GM21528 (cell line): ENCODE measurements around the gene METRN.
"Not testable (repeated sequence)": the region's sequence is repeated elsewhere in the genome, so short reads cannot be mapped to it uniquely, and the experiment has no call there.

Experiments
- ATAC-seq: cut with Tn5 transposase; IDR thresholded peaks from one replicate; pipeline ENCODE4 v1.9.1; 2021; ENCODE audit warnings: mild to moderate bottlenecking, moderate library complexity; ENCODE audit not compliant: unreplicated experiment, low FRiP score

The METRN gene

DNA sequence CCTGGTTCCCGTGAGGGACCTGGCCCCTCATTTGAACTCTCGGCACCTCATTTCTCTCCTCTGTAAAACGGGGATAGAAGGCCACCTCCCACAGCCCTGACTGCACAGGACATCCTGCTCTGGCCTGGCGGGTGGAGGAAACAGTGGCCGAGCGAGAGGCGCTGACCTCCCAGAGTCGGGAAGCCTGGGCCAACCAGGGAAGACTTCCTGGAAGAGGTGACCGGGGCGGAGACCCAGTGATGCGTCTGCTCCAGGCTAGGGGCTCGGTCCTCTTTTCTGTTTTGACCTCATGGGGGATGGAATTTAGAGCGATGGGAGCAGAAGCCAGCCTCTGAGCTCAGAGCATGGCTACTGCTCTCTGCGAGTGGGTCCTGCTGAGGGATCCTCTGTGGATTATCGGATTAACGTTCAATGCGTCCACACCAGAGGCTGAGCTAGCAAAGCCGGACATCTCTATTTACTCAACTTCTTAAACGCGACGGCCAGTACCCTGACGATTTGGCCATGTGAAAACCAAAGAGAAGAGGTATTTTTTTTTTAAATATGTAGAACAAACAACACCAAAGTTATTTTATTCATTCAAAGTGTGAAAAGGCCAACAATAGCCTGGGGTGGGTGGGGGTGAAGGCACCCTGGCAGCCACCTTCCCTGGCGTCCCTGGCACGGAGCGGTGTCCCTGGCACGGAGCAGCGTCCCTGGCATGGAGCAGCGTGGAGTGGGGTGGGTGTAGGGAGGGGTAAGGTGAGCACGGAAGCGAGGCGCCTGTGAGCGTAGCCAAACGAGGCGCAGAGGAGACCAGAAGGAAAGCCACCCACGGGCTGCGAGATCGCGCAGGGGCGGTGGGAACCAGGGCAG is 36.5 kb downstream of the METRN start:
- no peak for ATAC-seq

DNA sequence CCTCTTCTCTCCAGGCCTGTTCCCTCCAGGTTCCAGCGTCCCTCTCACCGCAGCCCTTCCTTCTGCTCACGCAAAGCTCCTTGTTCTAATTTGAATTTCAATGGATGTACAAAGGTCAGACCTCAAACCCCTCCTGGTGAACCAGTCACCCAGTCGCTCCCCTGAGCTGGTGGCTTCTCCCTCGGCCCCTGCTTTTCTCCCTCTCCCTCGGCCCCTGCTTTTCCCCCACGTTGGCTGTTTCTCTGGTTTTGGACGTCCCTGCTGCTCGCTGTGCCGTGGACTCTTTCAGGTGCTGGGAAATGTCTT is 37.0 kb downstream of the METRN start:
- ATAC-seq: no peak

DNA sequence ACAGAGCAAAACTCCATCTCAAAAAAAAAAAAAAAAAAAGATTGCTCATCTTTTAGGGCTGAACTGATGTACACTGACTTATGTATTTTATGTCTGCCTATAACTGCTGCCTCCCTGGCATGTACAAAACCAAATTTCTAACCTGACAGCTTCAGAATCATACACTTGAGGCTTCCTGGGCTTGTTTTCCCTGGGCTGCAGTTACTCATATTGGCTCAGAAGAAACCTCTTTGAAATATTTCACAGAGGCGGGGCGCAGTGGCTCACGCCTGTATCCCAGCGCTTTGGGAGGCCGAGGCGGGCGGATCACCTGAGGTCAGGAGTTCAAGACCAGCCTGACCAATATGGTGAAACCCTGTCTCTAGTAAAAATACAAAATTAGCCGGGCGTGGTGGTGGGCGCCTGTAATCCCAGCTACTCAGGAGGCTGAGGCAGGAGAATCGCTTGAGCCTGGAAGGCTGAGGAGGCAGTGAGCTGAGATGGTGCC is 39.2 kb downstream of the METRN start:
- ATAC-seq: not testable (repeated sequence)

DNA sequence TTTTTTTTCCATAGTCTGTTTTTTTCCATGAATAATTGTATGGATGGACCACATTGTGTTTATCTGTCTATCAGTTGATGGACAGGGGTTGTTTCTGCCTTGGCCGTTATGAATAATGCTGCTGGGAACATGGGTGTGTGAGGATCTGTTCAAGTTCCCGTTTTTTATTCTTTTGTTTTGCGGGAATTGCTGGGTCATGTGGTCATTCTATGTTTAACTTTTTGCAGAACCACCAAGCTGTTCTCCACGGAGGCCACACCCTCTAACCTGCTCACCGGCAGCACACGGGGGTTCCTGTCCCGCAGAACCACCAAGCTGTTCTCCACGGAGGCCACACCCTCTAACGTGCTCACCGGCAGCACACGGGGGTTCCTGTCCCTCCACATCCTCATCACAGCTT is 39.7 kb downstream of the METRN start:
- no peak for ATAC-seq

DNA sequence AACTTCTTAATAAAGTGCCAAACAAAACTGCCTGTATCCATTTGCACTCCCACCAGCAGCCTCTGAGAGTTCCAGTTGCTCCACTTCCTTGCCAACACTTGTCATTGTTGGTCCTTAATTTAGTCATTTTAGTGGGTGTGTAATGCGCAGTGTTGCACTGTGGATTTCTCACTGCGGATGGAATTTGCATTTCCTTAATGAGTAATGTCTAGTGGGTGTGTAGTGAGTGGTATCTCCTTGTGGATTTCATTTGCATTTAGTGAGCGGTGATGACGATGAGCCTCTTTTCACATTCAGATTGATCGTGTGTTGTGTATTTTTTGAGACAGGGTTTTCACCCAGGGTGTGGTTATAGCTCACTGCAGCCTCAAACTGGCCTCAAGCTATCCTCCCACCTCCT is 41.5 kb downstream of the METRN start:
- ATAC-seq: no peak

DNA sequence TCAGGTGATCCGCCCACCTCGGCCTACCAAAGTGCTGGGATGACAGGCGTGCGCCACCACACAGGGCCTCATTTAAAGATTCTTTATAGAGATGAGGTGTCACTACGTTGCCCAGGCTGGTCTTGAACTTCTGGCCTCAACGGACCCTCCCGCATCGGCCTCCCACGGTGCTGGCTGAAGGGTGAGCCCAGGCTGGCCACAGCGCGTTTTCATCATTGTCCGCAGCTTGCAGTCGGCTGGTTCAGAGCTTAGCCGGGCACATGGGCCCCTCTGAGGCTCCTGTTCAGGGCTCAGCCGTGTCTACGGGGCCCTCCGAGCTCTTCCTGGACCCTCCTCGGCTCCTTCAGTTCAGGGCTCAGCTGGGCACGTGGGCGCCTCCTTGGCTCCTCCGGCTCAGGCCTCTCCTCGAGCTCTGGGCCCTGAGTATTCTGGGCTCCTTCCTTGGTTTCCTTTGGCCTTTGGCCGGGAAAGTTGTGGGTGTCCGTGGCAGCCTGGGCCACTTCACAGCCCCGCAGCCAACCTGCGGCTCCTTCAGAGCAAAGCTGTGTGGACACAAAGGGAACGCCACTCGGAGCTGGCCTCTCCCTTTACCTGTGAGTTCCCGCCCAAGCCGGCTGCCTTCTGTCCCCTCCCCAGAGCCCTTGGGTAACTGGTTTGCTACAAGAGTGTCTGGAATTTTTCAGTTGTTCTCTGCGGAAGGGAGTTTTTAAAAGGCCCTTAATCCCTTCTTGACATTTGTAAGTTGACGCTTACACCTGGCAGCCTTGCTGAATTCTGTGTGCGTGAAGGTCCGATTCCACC is 44.4 kb downstream of the METRN start:
- ATAC-seq: no peak

DNA sequence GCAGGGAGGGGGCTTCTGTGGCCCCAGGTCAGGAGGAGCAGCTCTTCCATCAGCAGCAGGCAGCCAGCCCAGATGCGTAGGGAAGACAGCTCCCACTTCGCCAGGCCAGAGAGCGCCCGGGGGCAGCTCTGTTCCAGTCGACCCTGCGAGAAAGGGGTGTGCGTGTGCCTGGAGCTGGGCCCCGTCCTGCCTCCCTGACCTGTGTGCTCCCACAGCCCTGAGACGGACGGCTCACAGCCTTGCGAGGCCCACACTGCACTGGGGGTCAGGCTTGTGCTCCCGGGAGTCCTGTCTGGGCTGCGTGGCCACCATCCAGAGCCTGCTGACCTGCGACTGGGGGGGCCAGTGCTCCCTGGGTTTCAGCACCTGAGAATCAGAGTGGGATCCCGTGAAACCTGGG is 45.1 kb downstream of the METRN start:
- ATAC-seq: no peak

DNA sequence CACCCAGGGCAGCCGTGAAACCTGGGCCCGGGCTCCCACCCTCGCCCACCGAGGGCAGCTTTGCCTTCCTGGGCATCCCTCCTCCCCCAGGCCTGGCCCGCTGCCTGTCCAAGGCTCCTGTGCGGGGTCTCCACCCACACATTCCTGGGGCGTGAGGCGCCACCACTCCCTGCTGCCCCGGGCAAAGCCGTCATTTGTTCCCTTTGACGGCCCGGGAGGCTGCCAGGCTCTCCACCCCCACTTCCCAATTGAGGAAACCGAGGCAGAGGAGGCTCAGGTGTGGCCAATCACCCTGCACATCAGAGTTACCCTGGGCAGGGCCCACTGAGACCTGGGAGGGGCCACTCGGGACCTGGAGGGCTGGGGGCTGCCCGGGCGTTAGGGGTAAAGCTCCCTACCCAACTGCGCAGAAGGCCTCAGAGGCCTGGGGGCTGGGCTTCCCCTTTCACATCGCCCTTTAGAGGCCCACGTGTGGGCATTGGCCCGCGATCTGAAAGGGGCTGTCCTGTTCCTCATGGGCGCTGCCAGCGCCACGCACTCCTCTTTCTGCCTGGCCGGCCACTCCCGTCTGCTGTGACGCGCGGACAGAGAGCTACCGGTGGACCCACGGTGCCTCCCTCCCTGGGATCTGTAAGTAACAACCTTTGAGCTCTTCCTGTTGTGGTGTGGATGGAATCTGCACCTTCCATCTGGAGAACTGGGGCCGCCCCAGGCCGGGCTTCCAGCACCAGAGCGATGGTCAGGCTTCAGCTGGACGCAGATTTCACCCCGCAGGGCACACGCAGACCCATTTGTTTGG is 45.8 kb downstream of the METRN start, which contains the start of gene MSLN:
Gene MSLN, plus strand, starts transcription at position 190 of the 799 bp plus-strand sequence. CDS start 1,947 bp downstream, outside the sequence.
- no peak for ATAC-seq

DNA sequence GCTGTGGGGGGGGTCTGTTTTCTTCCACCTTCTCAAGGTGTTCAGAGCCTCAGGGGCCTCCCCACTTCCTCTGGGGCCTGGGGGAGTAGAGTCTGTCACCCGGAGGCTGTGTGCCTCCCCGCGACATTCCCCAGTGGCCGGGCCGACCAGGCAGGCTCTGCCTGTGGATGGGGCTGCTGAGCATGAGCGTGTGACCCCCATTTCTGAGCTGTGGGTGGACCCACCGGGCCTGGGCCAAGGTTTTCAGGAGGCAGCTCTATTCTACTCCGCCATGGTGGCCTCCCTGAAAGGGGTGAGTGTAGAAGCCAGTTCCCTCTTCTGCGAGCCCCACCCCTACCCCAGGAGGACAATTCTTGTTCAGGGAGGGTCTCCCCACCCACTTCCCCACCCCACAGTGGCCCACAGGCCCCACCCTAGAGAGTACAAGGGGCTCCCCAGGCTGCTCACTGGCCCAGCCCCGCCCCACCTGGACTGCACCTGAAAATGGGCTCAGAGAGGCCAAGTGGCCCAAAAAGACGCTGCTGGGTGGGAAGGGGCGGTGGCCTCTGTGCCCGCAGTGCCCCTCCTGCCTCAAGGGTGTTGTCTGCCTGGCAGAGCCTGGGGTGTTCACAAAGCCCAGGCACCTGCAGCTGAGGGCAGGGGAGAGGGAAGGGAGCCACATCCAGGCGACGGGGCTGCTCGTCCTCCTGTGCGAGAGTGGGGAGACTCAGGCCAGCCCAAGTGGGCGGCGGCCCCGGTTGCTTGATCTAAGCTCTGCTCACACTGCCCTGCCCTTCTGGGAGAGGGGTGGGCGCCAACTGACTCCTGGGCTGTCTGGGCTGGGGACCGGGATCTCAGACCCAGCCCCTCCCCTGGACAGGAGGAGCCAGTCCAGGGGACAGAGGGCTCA is 47.0 kb downstream of the METRN start:
- ATAC-seq: no peak

DNA sequence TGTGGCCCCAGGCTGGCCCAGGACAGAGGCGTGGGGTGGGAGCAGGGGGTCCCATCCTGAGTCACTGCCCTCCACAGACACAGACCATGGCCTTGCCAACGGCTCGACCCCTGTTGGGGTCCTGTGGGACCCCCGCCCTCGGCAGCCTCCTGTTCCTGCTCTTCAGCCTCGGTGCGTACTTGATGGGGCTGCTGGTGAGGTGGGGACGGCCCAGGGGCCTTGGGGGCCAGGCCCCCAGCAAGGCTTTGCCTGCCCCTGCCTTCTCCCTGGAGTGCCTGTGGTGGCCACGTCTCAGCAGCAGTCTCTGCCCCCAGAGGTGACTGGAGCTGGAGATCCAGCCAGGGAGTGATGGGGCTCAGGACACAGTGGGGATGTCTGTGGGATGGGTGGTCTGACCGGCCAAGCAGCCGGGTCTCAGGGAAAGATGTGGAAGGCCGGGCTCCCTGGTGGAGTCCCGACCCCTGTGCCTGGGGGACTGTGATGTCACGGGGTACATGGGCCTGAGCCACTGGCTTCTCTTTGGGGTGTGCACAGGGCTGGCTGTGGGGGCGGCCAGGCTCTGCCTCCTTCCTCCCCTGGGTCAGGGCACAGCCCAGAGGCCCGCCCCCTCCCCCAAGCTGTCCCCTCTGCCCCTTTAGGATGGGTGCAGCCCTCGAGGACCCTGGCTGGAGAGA is 47.8 kb downstream of the METRN start:
- ATAC-seq: no peak

DNA sequence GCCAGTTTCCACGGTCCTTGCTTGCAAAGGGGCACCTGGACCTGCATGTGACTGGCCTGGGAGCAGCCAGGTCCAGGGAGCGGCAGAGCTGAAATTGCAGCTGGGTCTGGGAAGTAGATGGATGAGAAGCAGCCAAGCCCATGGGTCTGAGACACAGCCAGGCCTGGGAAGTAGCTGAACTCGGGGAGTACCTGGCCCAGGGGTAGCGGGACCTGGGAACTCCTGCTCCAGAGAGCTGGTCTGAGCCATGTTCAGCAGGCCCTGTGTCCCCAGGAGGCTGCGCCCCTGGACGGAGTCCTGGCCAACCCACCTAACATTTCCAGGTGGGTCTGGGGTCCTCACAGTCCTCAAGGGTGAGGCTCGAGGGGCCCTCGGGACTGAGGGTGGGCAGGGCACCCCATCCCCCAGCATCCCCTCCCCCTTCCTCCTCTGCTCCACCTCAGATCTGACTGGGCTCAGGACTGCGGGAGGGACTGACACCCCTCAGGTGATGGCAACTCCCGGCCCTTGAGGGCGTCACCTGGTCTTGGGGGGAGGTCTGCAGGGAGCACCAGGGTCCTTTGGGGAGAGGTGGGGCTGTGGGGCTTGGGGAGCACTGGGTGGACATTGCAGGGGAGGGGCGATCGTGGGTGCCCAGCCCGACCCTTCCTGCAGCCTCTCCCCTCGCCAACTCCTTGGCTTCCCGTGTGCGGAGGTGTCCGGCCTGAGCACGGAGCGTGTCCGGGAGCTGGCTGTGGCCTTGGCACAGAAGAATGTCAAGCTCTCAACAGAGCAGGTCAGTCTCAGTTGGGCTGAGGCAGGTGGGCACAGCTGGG is 48.7 kb downstream of the METRN start:
- ATAC-seq: no peak

DNA sequence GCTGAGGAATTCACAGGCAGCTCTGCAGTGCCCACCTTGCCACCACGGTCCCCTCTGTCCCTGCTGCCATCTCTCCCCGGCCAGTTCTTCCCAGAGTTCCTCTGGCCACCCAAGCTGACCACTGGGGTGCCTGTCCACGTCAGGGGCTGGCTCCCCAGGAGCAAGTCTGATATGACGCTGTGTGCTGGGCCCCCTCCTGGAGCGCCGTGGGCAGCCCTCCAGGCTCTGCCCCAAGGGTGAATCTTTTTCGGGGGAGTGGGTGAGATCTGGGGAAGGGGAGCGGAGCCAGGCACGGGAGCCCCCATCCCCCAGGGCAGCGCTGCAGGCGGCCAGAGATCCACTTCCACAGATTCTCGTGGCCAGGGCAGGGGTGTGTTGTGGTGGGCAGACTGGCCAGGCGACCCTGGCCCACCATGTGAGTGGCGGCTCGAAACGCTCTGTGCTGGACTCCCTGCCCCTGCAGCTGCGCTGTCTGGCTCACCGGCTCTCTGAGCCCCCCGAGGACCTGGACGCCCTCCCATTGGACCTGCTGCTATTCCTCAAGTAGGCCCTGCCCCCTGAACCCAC is 49.3 kb downstream of the METRN start:
- ATAC-seq: no peak

DNA sequence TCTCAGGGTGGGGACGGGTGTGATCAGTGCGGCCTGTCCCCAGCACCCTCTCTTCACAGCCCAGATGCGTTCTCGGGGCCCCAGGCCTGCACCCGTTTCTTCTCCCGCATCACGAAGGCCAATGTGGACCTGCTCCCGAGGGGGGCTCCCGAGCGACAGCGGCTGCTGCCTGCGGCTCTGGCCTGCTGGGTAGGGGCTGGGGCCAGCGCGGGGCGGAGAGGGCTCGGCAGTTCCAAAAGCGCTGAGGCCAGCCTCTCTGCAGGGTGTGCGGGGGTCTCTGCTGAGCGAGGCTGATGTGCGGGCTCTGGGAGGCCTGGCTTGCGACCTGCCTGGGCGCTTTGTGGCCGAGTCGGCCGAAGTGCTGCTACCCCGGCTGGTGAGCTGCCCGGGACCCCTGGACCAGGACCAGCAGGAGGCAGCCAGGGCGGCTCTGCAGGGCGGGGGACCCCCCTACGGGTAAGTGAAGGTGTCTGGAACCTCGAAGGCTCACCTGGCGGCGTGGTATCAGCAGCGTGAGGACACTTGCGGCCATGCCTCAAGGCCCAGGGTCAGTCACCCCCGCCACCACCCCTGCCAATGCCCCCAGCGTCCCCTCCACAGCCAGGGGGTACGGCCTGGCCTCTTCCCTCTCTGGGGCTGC is 50.0 kb downstream of the METRN start:
- no peak for ATAC-seq

DNA sequence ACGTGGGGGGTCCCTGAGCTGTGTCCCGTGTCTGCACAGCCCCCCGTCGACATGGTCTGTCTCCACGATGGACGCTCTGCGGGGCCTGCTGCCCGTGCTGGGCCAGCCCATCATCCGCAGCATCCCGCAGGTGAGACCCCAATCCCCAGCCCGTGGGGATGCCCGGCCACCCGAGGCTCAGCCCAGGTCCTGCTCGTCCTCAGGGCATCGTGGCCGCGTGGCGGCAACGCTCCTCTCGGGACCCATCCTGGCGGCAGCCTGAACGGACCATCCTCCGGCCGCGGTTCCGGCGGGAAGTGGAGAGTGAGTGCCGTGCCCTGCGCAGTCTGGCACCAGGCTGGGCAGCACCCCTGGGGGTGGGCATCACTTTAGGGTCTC is 50.6 kb downstream of the METRN start:
- no peak for ATAC-seq

DNA sequence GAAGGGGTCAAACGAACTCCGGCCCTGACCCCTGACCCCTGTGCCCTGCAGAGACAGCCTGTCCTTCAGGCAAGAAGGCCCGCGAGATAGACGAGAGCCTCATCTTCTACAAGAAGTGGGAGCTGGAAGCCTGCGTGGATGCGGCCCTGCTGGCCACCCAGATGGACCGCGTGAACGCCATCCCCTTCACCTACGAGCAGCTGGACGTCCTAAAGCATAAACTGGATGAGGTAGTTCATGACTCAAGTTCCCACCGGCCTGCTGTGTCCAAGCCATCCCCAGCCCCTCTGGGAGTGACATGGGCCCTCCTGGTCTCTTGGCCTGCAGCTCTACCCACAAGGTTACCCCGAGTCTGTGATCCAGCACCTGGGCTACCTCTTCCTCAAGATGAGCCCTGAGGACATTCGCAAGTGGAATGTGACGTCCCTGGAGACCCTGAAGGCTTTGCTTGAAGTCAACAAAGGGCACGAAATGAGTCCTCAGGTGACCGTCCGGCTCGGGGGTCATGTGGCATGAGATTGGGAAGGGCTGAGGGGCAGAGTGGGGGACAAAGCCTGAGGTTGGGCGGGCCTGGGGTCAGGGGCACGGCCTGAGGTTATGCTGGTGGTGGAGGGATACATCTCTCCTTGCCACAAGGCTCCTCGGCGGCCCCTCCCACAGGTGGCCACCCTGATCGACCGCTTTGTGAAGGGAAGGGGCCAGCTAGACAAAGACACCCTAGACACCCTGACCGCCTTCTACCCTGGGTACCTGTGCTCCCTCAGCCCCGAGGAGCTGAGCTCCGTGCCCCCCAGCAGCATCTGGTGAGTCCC is 51.3 kb downstream of the METRN start:
- ATAC-seq: no peak

DNA sequence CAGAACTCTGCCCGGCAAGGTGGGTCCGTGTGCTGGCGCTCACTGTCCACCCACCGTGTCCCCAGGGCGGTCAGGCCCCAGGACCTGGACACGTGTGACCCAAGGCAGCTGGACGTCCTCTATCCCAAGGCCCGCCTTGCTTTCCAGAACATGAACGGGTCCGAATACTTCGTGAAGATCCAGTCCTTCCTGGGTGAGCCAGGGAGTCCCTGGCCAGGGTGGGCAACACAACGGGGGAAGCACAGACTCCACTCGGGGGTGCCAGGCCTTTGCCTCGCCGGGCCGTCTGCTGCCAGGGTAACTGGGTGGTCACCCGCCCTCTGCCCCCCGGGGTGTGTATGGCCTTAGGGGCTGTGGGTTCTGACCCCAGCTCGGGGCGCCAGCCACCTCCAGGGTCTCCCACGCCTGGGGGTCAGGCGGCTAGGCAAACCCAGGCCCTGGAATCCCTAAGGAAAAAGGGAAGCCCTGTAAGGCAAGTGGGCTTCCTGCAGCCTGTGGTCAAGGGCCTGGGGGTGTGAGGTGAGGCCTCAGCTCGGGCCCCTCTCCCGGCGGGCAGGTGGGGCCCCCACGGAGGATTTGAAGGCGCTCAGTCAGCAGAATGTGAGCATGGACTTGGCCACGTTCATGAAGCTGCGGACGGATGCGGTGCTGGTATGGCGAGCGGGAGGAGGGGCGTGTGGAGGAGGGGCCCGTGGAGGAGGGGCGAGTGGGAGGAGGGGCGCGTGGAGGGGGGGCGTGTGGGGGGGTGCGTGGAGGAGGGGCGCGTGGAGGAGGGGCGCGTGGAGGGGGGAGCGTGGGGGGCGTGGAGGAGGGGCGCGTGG is 52.1 kb downstream of the METRN start:
- no peak for ATAC-seq
